Loucy (cell line): ENCODE results near the gene TIMP2.
A peak's percentile ranks its signal among the peaks of the same experiment; 100 is the strongest.

ENCODE experiments used
- CTCF ChIP-seq: fragments of 200-600 bp; sonication (generic); conservative IDR thresholded peaks from 2 replicates; pipeline ENCODE4 v1.5.1; 2014; ENCODE audit warnings: mild to moderate bottlenecking, antibody characterized with exemption, low read length
- EZH2phosphoT487 ChIP-seq: fragments of 200-600 bp; IDR thresholded peaks from 2 replicates; pipeline ENCODE4 v1.6.1; 2018; ENCODE audit warnings: antibody characterized with exemption, mild to moderate bottlenecking, moderate library complexity, borderline replicate concordance

GRCh38 chr17:78842881-78843565, 82.2 kb downstream of the TIMP2 start:
- TF ChIP-seq CTCF (peak; percentile 88), EZH2phosphoT487 (no peak)
